ENCODE data around the gene GJB6. TPM values are rescaled to one million over a fixed set of nuclear protein-coding genes. Genes with fewer than 3 reads are reported as not detected.

Gene GJB6
- total RNA-seq, 1 donor from 2014 or later: not detected

DNA sequence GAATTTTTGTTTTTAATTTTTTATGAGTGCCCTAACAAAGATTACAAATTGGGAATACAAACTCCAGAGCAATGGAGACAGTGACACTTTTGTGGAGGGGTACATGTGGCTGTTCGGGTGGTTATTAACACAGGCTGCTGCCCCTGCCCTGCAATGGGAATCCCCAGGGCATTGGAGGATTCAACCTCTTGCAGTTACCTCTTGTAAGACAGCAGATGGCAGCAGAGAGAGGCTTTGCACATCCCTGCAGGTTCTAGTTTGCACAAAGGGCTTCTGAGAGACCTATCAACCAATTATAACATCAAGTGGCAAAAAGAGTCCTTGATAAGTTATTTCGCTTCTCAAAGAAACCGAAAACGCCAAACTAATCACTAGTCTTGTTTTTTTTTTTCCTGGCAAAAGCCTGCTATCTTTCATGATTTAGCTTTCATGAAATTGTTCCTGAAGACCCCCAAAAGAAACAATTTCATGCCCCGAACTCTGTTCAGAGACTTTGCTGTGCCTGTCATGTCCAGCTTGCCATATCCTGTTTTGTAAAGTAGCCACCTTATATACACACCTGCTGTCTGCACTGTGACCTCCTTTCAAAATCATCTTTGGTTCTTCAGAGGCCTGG is 49.8 kb downstream of the GJB6 start:
- Mint-ChIP-seq H3K4me1 (peaks cover 11% of the 10 kb centered on the region), H3K27me3 (ENCODE audit: low read depth) (peaks cover 26% of the 10 kb centered on the region), H3K36me3 (ENCODE audit: low read depth) (no peaks in the 10 kb centered on the region), H3K4me3 (no peak overlapping the region), H3K9me3 (no peaks in the 10 kb centered on the region), H3K27ac (ENCODE audit: unreplicated experiment) (no peak overlapping the region)
- DNase-seq (ENCODE audit: low read depth, low spot score): peak; percentile 37
- TF ChIP-seq, protein P1, sequence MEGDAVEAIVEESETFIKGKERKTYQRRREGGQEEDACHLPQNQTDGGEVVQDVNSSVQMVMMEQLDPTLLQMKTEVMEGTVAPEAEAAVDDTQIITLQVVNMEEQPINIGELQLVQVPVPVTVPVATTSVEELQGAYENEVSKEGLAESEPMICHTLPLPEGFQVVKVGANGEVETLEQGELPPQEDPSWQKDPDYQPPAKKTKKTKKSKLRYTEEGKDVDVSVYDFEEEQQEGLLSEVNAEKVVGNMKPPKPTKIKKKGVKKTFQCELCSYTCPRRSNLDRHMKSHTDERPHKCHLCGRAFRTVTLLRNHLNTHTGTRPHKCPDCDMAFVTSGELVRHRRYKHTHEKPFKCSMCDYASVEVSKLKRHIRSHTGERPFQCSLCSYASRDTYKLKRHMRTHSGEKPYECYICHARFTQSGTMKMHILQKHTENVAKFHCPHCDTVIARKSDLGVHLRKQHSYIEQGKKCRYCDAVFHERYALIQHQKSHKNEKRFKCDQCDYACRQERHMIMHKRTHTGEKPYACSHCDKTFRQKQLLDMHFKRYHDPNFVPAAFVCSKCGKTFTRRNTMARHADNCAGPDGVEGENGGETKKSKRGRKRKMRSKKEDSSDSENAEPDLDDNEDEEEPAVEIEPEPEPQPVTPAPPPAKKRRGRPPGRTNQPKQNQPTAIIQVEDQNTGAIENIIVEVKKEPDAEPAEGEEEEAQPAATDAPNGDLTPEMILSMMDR (conservative IDR thresholded peaks at IDR 0.05): peak; percentile 85

DNA sequence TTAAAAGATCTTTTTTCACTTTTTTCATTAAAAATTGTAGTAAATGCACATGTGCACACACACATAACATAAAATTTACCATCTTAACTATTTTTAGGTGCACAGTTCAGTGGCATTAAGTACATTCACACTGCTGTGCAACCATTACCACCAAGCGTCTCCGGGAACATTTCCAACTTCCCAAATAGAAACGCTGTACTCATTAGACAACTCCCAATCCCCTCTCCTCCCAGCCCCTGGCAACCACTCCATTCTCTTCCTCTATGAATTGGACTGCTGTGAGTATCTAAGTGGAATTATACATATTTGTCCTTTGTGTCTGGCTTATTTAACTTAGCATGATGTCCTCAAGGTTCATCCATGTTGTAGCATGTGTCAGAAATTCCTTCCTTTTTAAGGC is 50.9 kb downstream of the GJB6 start:
- peaks cover 23% of the 10 kb centered on the region for H3K27me3 Mint-ChIP-seq (ENCODE audit: low read depth)
- peaks cover 11% of the 10 kb centered on the region for H3K4me1 Mint-ChIP-seq
- DNase-seq (ENCODE audit: low read depth, low spot score): no peak
- TF ChIP-seq, protein P1 (conservative IDR thresholded peaks at IDR 0.05): no peak
- no peaks in the 10 kb centered on the region for H3K9me3 Mint-ChIP-seq
- H3K4me3 Mint-ChIP-seq: no peak overlapping the region
- no peak overlapping the region for H3K27ac Mint-ChIP-seq (ENCODE audit: unreplicated experiment)
- H3K36me3 Mint-ChIP-seq (ENCODE audit: low read depth): no peaks in the 10 kb centered on the region

DNA sequence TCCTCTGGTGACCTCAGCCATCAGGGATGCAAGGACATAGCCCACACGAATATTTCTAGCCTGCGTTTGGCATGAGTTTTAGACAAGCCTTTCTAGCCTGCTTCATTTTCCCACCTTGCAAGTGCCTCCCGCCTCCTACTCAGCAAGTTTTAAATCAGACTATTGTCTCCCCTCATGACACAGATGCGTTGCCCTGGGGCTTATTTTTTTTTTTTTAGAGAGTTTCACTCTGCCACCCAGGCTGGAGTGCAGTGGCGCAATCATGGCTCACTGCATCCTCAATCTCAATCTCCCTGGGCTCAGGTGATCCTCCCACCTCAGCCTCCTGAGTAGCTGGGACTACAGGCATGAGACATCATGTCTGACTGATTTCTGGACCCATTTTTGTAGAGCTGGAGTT is 54.0 kb downstream of the GJB6 start:
- H3K27ac Mint-ChIP-seq (ENCODE audit: unreplicated experiment): no peak overlapping the region
- H3K4me1 Mint-ChIP-seq: peaks cover 20% of the 10 kb centered on the region
- TF ChIP-seq, protein P1 (conservative IDR thresholded peaks at IDR 0.05): no peak
- no peak for DNase-seq (ENCODE audit: low read depth, low spot score)
- no peak overlapping the region for H3K4me3 Mint-ChIP-seq
- H3K27me3 Mint-ChIP-seq (ENCODE audit: low read depth): peaks cover 37% of the 10 kb centered on the region
- H3K36me3 Mint-ChIP-seq (ENCODE audit: low read depth): no peaks in the 10 kb centered on the region
- no peaks in the 10 kb centered on the region for H3K9me3 Mint-ChIP-seq

DNA sequence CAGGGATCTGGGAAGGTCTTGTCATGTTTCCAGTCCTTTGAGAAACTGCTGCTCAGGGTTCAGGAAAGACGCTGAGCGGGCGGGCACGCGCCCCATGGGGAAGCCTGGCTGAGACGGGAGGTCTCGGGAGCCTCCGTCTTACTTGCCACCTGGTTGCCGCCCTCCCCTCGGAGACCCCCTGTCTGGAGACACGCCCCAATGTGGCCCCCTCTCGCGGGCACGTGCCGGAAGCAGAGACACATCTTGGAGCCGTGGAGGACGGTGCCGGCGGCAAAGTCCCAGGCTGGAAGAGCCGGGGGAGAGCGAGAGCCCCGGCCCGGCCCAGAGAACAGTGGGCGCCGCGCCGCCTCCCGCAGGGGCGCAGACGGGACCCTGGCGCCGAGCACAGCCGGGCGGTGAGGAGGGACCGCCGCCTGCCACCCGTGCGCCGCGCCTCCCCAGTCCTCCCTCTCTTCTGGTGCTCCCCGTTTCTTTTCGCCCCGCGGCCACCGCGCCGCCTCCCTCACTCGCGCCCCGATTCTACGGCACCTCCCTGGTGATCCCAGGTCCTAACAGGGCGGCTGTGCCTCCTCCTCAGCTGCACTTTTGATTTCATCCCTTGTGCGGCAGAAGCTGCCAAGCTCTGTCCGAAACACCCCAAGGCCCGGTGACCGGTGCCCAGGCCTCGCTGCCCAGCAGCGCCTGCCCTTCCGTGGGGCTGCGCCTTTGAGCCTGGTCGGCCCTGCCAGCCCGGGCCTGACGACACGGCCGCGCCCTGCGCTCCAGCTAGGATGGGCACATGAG is 54.9 kb downstream of the GJB6 start:
- no peak overlapping the region for H3K27ac Mint-ChIP-seq (ENCODE audit: unreplicated experiment)
- H3K27me3 Mint-ChIP-seq (ENCODE audit: low read depth): peaks cover 41% of the 10 kb centered on the region
- H3K4me1 Mint-ChIP-seq: peaks cover 19% of the 10 kb centered on the region
- H3K4me3 Mint-ChIP-seq: no peak overlapping the region
- no peaks in the 10 kb centered on the region for H3K36me3 Mint-ChIP-seq (ENCODE audit: low read depth)
- DNase-seq (ENCODE audit: low read depth, low spot score): no peak
- TF ChIP-seq, protein P1 (conservative IDR thresholded peaks at IDR 0.05): no peak
- no peaks in the 10 kb centered on the region for H3K9me3 Mint-ChIP-seq

DNA sequence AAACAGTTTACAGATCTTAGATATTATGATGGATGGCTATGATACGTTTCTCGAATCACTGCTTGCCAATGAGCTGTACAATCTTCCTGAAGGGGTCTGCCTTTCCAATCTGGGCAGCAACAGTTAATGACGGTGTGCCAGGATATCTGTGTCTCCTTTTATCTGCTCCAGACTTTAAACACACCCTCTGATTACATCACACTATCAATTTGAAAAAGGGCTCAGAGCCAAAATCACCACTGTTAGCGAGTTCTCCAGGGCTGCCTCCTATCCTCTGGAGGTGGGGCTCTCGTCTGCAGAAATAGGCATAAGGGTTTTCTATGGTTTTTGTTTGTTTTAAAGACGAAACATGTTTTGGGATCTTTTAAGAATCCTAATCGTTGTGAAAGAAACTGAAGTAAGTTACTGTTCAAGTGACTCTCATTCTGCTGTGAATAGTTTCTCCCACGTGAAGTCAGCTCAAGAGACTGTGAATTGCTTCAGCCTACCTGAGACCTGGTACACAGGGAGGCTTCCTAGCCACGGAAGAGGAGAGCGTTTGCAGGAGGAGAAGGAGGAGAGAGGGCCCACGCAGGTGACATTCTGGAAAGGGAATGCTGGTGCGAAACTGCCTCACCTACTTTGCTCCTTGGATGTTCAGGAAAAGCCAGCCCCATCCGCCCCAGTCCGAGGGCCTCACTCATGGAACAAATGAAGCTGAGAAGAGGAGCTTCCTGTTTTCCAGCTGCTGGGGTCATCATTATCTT is 56.0 kb downstream of the GJB6 start:
- peaks cover 45% of the 10 kb centered on the region for H3K27me3 Mint-ChIP-seq (ENCODE audit: low read depth)

More for the DNA sequence above, 56.0 kb downstream of the GJB6 start:
- no peak overlapping the region for H3K27ac Mint-ChIP-seq (ENCODE audit: unreplicated experiment)
- H3K4me1 Mint-ChIP-seq: peaks cover 17% of the 10 kb centered on the region
- no peak for DNase-seq (ENCODE audit: low read depth, low spot score)
- no peak overlapping the region for H3K4me3 Mint-ChIP-seq
- TF ChIP-seq, protein P1 (conservative IDR thresholded peaks at IDR 0.05): no peak
- no peaks in the 10 kb centered on the region for H3K36me3 Mint-ChIP-seq (ENCODE audit: low read depth)
- H3K9me3 Mint-ChIP-seq: no peaks in the 10 kb centered on the region
